CD4-positive, alpha-beta T cell treated with Interleukin-10 for 1 hour (primary cell): Measurements from ENCODE around the gene ZNF777.
"Not testable (repeated sequence)": the region's sequence is repeated elsewhere in the genome, so short reads cannot be mapped to it uniquely, and the experiment has no call there.

ENCODE experiments used
- DNase-seq: peaks from one replicate; pipeline ENCODE4 v3.0.0-alpha.2; 2020

Gene ZNF777

GRCh38 chr7:149448961-149449360, 11.9 kb downstream of the ZNF777 start:
- no peak for DNase-seq

GRCh38 chr7:149446026-149446425, 14.8 kb downstream of the ZNF777 start:
- DNase-seq, result not testable (repeated sequence)

GRCh38 chr7:149444287-149444686, 16.6 kb downstream of the ZNF777 start:
- no peak for DNase-seq

- DNase-seq, result no peak
These were observed 17.3 kb downstream of the ZNF777 start for GRCh38 chr7:149443523-149443922.

- no peak for DNase-seq
These were observed 17.9 kb downstream of the ZNF777 start for GRCh38 chr7:149442924-149443323.

- peak; percentile 15 for DNase-seq
These were observed 20.6 kb downstream of the ZNF777 start for GRCh38 chr7:149440222-149440621.

GRCh38 chr7:149436358-149436757, 24.5 kb downstream of the ZNF777 start:
- no peak for DNase-seq

- DNase-seq, result no peak
These were observed 27.7 kb downstream of the ZNF777 start for GRCh38 chr7:149433124-149433523.

GRCh38 chr7:149432121-149432691, 28.7 kb downstream of the ZNF777 start:
- DNase-seq, result no peak

- no peak for DNase-seq
These were observed 29.3 kb downstream of the ZNF777 start for GRCh38 chr7:149431486-149432120.

GRCh38 chr7:149430192-149430591, 30.7 kb downstream of the ZNF777 start:
- no peak for DNase-seq

GRCh38 chr7:149427893-149428292, 33.0 kb downstream of the ZNF777 start:
- DNase-seq, result no peak

GRCh38 chr7:149427096-149427680, 33.7 kb downstream of the ZNF777 start:
- no peak for DNase-seq

- no peak for DNase-seq
These were observed 37.3 kb downstream of the ZNF777 start for GRCh38 chr7:149423449-149424110.

GRCh38 chr7:149422914-149423301, 38.0 kb downstream of the ZNF777 start:
- peak; percentile 24 for DNase-seq

- DNase-seq, result peak; percentile 81
These were observed 38.5 kb downstream of the ZNF777 start for GRCh38 chr7:149422162-149422913.

- no peak for DNase-seq
These were observed 40.9 kb downstream of the ZNF777 start for GRCh38 chr7:149420006-149420405.

- DNase-seq, result peak; percentile 20
These were observed 45.3 kb downstream of the ZNF777 start for GRCh38 chr7:149415391-149416071.

- peak; percentile 70 for DNase-seq
These were observed 46.0 kb downstream of the ZNF777 start for GRCh38 chr7:149414745-149415390.

GRCh38 chr7:149414171-149414570, 46.7 kb downstream of the ZNF777 start:
- DNase-seq, result no peak

- not testable (repeated sequence) for DNase-seq
These were observed 47.8 kb downstream of the ZNF777 start for GRCh38 chr7:149413083-149413482.

GRCh38 chr7:149409895-149410294, 51.0 kb downstream of the ZNF777 start:
- DNase-seq, result no peak
